ENCODE measurements around the gene ARHGEF18. TPM values are rescaled to one million over a fixed set of nuclear protein-coding genes. Genes with fewer than 3 reads are reported as not detected.

ARHGEF18 gene
- total and polyA plus RNA-seq, 2 donors (not counting 3 experiments of a cell fraction or from before 2014, with no cell fraction given): 12.1 to 30.7 TPM

DNA sequence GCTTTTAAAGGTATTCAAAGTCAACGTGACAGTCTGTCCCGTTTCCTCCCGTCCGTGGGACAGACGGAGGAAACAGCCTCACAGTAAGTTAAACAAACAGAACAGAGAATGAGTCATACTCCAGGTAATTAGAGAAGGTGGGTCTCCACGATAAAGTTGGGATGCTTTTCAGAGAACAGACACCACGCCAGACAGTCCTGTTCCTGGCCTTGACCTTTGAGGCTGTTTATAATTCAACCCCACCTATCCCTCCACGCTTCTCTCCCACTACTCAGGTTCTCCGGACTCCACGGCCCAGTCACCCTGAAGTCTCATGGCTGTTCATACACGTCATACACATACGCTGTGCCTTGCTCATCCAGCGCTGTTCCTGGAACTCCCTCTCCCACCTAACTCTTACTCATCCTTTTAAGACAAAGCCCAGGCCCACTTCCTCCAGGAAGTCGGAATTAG is 42.5 kb downstream of the ARHGEF18 start:
- Histone ChIP-seq H3K79me2 (ENCODE audit: control insufficient read depth, insufficient read depth, low read length) (peaks cover 11% of the 10 kb centered on the region), H2AFZ (ENCODE audit: low read depth, low read length) (peak overlapping the region; percentile 60), H3K4me3 (replicated peaks in 1 of 3; ENCODE audit: insufficient read depth in 1 of 3, low read depth in 1 of 3, low read length in 3 of 3) (no peak overlapping the region), H3K4me1 (ENCODE audit: control insufficient read depth, extremely low read depth, insufficient read depth, low read length) (peaks cover 23% of the 10 kb centered on the region), H3K9ac (replicated peaks; ENCODE audit: extremely low read depth, insufficient read depth, low read length) (peak overlapping the region; percentile 4), H4K20me1 (replicated peaks; ENCODE audit: control insufficient read depth, extremely low read depth, insufficient read depth, low read length) (no peaks in the 10 kb centered on the region), H3K9me3 (replicated peaks; ENCODE audit: control insufficient read depth, insufficient read depth, low read length) (no peaks in the 10 kb centered on the region), H3K27me3 (ENCODE audit: control insufficient read depth in 2 of 2, insufficient read depth in 2 of 2, low read length in 2 of 2) (no peaks in the 10 kb centered on the region), H3K27ac (ENCODE audit: insufficient read depth, low read depth, low read length) (peak overlapping the region; percentile 73), H3K4me2 (ENCODE audit: insufficient read depth, low read length) (peak overlapping the region; percentile 8), H3K36me3 (ENCODE audit: control insufficient read depth in 2 of 2, extremely low read depth in 1 of 2, insufficient read depth in 2 of 2, low read length in 2 of 2) (no peaks in the 10 kb centered on the region), H3K9me1 (replicated peaks; ENCODE audit: control insufficient read depth, extremely low read depth, insufficient read depth, low read length) (no peaks in the 10 kb centered on the region)
- peak; percentile 27 for TF ChIP-seq JUN (IDR thresholded peaks at IDR 0.05; ENCODE audit: borderline replicate concordance, insufficient read depth, insufficient read length, low read depth)
- no peak for TF ChIP-seq MYC (IDR thresholded peaks at IDR 0.05; ENCODE audit: low read depth, low read length)
- TF ChIP-seq, protein P1, sequence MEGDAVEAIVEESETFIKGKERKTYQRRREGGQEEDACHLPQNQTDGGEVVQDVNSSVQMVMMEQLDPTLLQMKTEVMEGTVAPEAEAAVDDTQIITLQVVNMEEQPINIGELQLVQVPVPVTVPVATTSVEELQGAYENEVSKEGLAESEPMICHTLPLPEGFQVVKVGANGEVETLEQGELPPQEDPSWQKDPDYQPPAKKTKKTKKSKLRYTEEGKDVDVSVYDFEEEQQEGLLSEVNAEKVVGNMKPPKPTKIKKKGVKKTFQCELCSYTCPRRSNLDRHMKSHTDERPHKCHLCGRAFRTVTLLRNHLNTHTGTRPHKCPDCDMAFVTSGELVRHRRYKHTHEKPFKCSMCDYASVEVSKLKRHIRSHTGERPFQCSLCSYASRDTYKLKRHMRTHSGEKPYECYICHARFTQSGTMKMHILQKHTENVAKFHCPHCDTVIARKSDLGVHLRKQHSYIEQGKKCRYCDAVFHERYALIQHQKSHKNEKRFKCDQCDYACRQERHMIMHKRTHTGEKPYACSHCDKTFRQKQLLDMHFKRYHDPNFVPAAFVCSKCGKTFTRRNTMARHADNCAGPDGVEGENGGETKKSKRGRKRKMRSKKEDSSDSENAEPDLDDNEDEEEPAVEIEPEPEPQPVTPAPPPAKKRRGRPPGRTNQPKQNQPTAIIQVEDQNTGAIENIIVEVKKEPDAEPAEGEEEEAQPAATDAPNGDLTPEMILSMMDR (IDR thresholded peaks at IDR 0.05; ENCODE audit: extremely low read depth in 1 of 2, insufficient read depth in 1 of 2, low read depth in 1 of 2, low read length in 2 of 2): no peak
- TF ChIP-seq FOS (IDR thresholded peaks at IDR 0.05; ENCODE audit: borderline replicate concordance, insufficient read depth, low read length): peak; percentile 21
- TF ChIP-seq GATA2 (IDR thresholded peaks at IDR 0.05; ENCODE audit: insufficient read depth, insufficient read length, low read depth, low read length): no peak
- no peak for TF ChIP-seq POLR2A (IDR thresholded peaks at IDR 0.05; ENCODE audit: low read depth, low read length)
- TF ChIP-seq EZH2 (IDR thresholded peaks at IDR 0.05; ENCODE audit: borderline replicate concordance, low read depth, low read length, severe bottlenecking): no peak
- TF ChIP-seq POLR2AphosphoS5 (IDR thresholded peaks at IDR 0.05; ENCODE audit: insufficient read depth, low read depth, low read length): peak; percentile 33
- peak; percentile 23 for DNase-seq (ENCODE audit: low read depth, low spot score)
- ChIA-PET CTCF (interaction anchor here (1.2 kb wide), 1 partner anchor 11 kb away, joined by 4 read pairs; no protein-coding TSS in a partner anchor), POLR2A (no interaction called here)
- intact Hi-C loops (cut with micrococcal nuclease) (loop anchor here (5.0 kb wide), 1 partner anchor 141 kb away; no protein-coding TSS in a partner anchor), dilution Hi-C loops (cut with MboI; ENCODE audit: extremely low pct_ligation_motif_present, low sequenced_read_pairs) (no loop called here)
- FAIRE-seq: peak; percentile 76
- BruUV-seq (replicated peaks): no TSS peak
